ENCODE results near the gene IFIT3.

Gene IFIT3

GRCh38 chr10:89389254-89389653 lies 61.5 kb downstream of the IFIT3 start:
- DNase-seq (ENCODE audit: low read depth in 2 of 2, low spot score in 1 of 2): no peak

Measured in stimulated activated CD8-positive, alpha-beta memory T cell treated with anti-CD3 and anti-CD28 coated beads, Interleukin-4, amount 100 ng/mL, for 1 hour (primary cell).